ENCODE measurements around the gene KBTBD3.
A peak's percentile ranks its signal among the peaks of the same experiment; 100 is the strongest.

Gene KBTBD3, protein sequence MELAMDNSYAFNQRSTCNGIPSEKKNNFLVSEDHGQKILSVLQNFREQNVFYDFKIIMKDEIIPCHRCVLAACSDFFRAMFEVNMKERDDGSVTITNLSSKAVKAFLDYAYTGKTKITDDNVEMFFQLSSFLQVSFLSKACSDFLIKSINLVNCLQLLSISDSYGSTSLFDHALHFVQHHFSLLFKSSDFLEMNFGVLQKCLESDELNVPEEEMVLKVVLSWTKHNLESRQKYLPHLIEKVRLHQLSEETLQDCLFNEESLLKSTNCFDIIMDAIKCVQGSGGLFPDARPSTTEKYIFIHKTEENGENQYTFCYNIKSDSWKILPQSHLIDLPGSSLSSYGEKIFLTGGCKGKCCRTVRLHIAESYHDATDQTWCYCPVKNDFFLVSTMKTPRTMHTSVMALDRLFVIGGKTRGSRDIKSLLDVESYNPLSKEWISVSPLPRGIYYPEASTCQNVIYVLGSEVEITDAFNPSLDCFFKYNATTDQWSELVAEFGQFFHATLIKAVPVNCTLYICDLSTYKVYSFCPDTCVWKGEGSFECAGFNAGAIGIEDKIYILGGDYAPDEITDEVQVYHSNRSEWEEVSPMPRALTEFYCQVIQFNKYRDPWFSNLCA

DNA sequence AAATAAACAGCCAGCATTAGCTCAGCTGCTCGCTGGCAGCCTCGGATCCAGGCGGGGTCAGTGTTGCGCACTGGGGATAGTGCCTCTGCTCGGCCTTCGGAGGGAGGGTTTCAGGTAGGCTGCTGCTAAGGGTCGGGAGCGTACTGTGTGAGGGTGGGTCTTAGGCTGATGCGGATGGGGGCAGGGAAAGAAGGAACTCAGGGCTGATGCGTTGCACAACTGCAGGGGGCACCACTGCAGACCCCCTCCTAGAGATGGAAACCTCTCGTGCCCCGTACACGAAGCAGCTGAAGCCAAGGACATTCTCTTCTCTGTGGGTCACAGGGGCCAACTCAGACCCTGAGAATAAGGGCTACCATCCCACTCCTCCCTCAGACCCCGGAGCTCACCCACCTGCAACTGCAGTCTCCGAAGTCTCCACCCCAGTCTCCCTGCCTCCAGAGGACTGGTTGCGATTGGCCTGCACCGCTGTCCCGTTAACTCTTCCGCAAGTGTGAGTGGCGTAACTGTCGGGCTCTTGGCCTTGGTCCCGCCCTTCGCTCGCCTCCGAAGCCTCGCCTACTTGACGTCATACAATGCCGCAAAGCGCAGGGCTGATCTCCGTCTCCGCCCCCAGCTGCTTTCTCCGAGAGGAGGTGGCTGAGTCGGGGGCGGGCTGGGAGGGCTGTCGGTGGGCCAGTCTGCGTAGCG lies at the start of gene KBTBD3:
Gene KBTBD3 (minus strand): TSS at position 429 of the 690 bp plus-strand sequence. CDS start 18,250 bp downstream, outside the sequence.
- TF ChIP-seq ZFX (IDR thresholded peaks at IDR 0.05): no peak
- TF ChIP-seq, protein P1, sequence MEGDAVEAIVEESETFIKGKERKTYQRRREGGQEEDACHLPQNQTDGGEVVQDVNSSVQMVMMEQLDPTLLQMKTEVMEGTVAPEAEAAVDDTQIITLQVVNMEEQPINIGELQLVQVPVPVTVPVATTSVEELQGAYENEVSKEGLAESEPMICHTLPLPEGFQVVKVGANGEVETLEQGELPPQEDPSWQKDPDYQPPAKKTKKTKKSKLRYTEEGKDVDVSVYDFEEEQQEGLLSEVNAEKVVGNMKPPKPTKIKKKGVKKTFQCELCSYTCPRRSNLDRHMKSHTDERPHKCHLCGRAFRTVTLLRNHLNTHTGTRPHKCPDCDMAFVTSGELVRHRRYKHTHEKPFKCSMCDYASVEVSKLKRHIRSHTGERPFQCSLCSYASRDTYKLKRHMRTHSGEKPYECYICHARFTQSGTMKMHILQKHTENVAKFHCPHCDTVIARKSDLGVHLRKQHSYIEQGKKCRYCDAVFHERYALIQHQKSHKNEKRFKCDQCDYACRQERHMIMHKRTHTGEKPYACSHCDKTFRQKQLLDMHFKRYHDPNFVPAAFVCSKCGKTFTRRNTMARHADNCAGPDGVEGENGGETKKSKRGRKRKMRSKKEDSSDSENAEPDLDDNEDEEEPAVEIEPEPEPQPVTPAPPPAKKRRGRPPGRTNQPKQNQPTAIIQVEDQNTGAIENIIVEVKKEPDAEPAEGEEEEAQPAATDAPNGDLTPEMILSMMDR (conservative IDR thresholded peaks at IDR 0.05): peak; percentile 63
- H3K27ac ChIP-seq: peak within 1 kb of the TSS; percentile 89

DNA sequence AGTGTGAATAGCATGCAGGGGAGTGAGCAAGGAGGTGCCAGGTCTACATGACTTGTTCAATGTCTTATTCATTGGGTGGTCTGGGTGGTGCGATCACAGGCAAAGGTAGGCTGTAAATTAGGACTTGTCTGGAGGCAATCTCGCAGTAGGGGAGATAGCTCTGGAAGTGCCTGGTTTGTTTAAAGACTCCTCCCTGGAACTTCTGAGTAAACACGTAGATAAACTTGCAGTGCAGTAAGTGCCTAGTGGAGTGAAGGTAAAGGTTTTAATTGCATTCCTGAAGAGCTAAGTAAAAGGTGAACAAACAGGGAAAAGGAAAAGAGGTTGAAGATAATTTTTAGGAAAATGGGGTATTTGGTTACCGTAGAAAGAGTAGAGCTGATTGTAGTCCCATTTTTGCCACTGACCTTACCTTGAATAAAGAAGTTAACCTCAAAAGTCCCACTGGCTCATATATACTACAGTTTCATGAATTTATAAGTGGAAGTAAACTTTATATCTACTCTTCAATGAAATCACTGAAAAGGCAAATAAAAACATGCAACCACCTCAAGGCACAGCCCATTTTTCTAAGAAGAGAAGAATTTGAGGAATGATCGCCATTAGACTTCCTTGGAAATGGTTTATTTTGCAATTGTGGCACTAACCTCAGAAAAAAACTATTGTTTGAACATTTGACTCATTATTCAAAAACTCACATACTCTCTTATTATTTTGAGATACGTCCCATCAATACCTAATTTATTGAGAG lies 44.6 kb upstream of the KBTBD3 start:
- H3K27ac ChIP-seq: no peak overlapping the region; the same call in 1 of the 2 replicates
- TF ChIP-seq, protein P1 (conservative IDR thresholded peaks at IDR 0.05): no peak
- TF ChIP-seq ZFX (IDR thresholded peaks at IDR 0.05): no peak

DNA sequence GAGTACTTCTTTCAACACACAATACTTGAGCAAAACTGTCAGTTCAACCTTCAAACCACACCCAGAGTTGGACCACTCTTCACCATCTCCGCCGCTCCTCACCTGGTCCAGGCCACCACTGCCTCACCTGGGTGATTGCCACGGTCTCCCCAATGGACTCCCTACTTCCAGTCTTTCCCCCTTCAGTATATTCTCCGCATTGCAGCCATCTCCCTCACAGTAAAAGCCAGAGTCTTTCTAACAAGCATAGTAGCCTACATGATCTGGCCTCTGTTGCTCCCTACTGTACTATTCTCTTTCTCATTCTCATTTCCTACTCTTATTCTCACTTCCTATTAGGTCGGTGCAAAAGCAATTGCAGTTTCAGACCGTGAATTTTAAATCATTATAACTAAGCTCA lies 28.8 kb upstream of the KBTBD3 start:
- TF ChIP-seq ZFX (IDR thresholded peaks at IDR 0.05): no peak
- TF ChIP-seq, protein P1 (conservative IDR thresholded peaks at IDR 0.05): no peak
- H3K27ac ChIP-seq: no peak overlapping the region

DNA sequence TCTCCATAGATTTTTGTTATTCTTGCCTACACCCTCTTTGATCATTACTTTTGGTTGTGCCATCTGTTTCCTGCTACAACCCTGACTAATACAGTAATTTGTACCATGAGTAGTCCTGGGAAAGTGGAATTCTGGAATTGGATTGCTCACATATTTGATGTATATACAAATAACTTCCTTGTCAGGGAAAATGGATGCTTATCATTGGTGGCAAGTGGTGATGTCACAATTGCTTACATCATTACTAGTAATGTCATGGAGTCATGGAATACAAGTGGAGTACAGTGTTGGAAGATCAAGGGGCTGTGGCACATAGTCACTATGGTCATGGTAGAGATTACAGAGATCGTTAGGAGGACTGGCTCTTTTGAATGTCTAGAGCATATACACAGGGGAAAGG lies 24.7 kb upstream of the KBTBD3 start:
- TF ChIP-seq, protein P1 (conservative IDR thresholded peaks at IDR 0.05): no peak
- no peak for TF ChIP-seq ZFX (IDR thresholded peaks at IDR 0.05)

DNA sequence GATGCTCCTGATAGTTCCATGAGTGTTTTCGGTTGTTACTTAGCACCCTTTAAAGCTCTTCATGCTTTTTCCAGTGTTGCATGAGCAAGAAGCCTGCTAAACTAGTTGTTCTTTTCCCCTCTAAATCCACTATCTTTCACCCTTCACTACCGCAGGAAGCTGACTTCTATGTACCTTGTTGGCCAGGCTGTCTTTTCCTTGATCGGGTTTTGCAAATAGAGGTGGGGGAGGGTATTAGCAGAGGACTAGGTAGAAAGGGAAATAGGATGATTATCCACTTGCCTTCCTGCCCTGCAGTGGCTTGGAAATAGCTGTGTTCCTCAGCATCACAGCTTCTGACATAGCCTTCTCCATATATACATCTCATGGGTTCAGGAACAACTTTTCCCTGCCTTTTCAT lies 24.2 kb upstream of the KBTBD3 start:
- no peak overlapping the region for H3K27ac ChIP-seq
- no peak for TF ChIP-seq ZFX (IDR thresholded peaks at IDR 0.05)
- TF ChIP-seq, protein P1 (conservative IDR thresholded peaks at IDR 0.05): no peak

More for the DNA sequence above, 24.7 kb upstream of the KBTBD3 start:
- no peak overlapping the region for H3K27ac ChIP-seq

DNA sequence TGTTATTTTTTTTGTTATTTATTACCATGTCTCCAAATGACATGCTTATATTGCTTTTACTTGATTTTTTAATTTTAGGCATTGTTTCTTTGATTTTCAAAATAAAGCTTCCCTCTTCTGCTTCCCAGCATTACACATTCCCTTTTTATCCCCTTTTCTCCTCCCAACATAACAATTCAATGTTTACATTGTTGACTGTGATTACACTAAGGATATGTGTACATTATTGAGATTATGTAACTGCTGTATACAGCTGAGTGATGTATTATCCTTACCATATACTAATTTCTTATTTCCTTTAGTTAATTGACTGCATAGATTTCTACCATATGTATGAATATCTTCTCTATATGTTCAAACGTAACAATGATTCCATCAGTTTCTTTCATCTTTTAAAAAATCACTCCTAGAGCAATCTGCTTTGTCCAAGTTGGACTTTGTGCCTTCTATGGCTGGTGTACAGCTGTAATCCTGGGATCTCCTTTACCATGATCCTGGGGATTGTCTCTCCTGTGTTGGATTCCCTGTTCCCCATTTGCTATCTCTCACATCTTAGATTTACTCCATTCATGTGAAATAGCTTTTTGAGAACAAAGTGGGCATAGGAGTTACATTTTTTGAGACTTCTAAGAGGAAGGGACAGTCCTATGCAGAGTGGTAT lies 21.9 kb upstream of the KBTBD3 start:
- TF ChIP-seq, protein P1 (conservative IDR thresholded peaks at IDR 0.05): no peak
- no peak for TF ChIP-seq ZFX (IDR thresholded peaks at IDR 0.05)

More for the DNA sequence above, 21.9 kb upstream of the KBTBD3 start:
- H3K27ac ChIP-seq: no peak overlapping the region
